Fibroblast of lung (primary cell): ENCODE measurements around the gene ATP5MC2. TPM values are rescaled to one million over a fixed set of nuclear protein-coding genes. Genes with fewer than 3 reads are reported as not detected.
A peak's percentile ranks its signal among the peaks of the same experiment; 100 is the strongest.

Source experiments
- DNase-seq, 2 donors: peaks; one replicate each; pipeline versions ENCODE4 v3.0.0 to v3.0.0-alpha.2; 2010; ENCODE audit warnings: low read depth in 2 of 2
- H2AFZ ChIP-seq: 2 replicates; pipeline ENCODE4 v1.5.1; 2012; ENCODE audit warnings: low read length, control low read depth, inconsistent platforms
- H3K27ac ChIP-seq: 2 replicates; pipeline ENCODE4 v1.5.1; 2011; ENCODE audit warnings: low read length, control low read depth; ENCODE audit not compliant: insufficient read depth
- H3K27me3 ChIP-seq: 2 replicates; pipeline ENCODE4 v1.5.1; 2011; ENCODE audit warnings: mild to moderate bottlenecking, low read length; ENCODE audit not compliant: control insufficient read depth, insufficient read depth
- H3K36me3 ChIP-seq: 2 replicates; pipeline ENCODE4 v1.5.1; 2011; ENCODE audit warnings: low read length; ENCODE audit not compliant: control insufficient read depth, insufficient read depth
- H3K4me1 ChIP-seq: 2 replicates; pipeline ENCODE4 v1.5.1; 2011; ENCODE audit warnings: low read length; ENCODE audit not compliant: control insufficient read depth, insufficient read depth; ENCODE audit errors: extremely low read depth
- H3K4me2 ChIP-seq: 2 replicates; pipeline ENCODE4 v1.5.1; 2011; ENCODE audit warnings: low read length, control low read depth; ENCODE audit not compliant: insufficient read depth; ENCODE audit errors: extremely low read depth
- H3K4me3 ChIP-seq, 4 experiments: fragments of 200-600 bp in 1 of 4; sonication (generic) in 1 of 4; replicated peaks in 1 of 4; 2 replicates each; pipeline ENCODE4 v1.5.1; 2011 to 2016; ENCODE audit warnings: low read length in 4 of 4, low read depth in 3 of 4, mild to moderate bottlenecking in 3 of 4, control low read depth in 2 of 4, inconsistent platforms in 1 of 4, mixed read lengths in 1 of 4; ENCODE audit not compliant: insufficient read depth in 1 of 4; ENCODE audit errors: control extremely low read depth in 1 of 4
- H3K79me2 ChIP-seq: 2 replicates; pipeline ENCODE4 v1.5.1; 2012; ENCODE audit warnings: mild to moderate bottlenecking, low read length, inconsistent platforms; ENCODE audit not compliant: control insufficient read depth, insufficient read depth
- H3K9ac ChIP-seq: 2 replicates; pipeline ENCODE4 v1.5.1; 2011; ENCODE audit warnings: mild to moderate bottlenecking, low read length, control low read depth; ENCODE audit not compliant: insufficient read depth
- H3K9me3 ChIP-seq: 2 replicates; pipeline ENCODE4 v1.5.1; 2012; ENCODE audit warnings: low read depth, low read length; ENCODE audit not compliant: control insufficient read depth, insufficient read depth
- H4K20me1 ChIP-seq: 2 replicates; pipeline ENCODE4 v1.5.1; 2011; ENCODE audit warnings: low read length; ENCODE audit not compliant: control insufficient read depth, insufficient read depth; ENCODE audit errors: extremely low read depth
- CTCF ChIP-seq, 2 donors: IDR thresholded peaks in 1 of 2; conservative IDR thresholded peaks in 1 of 2; 1 replicate in 1 of 2; 2 replicates in 1 of 2; pipeline ENCODE4 v1.5.1; 2011 to 2012; ENCODE audit warnings: low read length in 2 of 2, control low read depth in 1 of 2, inconsistent platforms in 1 of 2, low read depth in 1 of 2, mild to moderate bottlenecking in 1 of 2
- EZH2 ChIP-seq: IDR thresholded peaks from 2 replicates; pipeline ENCODE4 v1.5.1; 2012; ENCODE audit warnings: low read length, control low read depth, mild to moderate bottlenecking; ENCODE audit errors: missing control alignments
- polyA plus RNA-seq, 2 donors: library from polyadenylated mRNA; depleted of rRNA in 1 of 2; stranded (reverse) in 1 of 2; unstranded in 1 of 2; fragments of >200 nt; gene quantifications; 2 replicates each; pipeline ENCODE4 v1.2.1, GENCODE V29; 2011 to 2012; ENCODE audit warnings: missing spikeins in 1 of 2
- total RNA-seq: library from RNA; depleted of rRNA; stranded (reverse); fragments of >200 nt; gene quantifications from 2 replicates; pipeline ENCODE4 v1.2.1, GENCODE V29; 2014

ATP5MC2 gene
- total and polyA plus RNA-seq, 2 donors (not counting 1 experiment from before 2014, with no cell fraction given): 148 to 232 TPM

DNA sequence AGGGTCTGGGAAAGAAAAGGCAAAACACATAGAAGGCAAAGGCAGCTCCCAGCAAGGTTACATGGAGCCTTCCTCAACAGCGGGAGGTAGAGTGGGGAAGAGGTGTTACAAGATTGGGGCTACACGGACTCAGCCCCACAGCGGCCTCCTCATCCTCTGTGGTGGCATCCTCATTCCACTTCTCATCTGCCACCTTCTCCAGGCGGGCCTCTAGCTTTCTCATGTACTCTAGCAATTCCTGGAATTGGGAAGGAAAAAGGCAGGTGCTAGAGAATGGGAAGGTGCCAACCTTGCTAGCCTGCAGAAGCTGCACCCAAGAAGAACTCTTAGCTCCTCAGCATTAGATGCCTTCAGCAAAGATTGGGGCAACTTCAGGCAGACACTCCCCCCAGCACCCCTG, 38.1 kb upstream of the ATP5MC2 start:
- Histone ChIP-seq H3K79me2 (no peaks in the 10 kb centered on the region), H3K9me3 (no peaks in the 10 kb centered on the region), H3K4me2 (no peak overlapping the region), H3K27me3 (no peaks in the 10 kb centered on the region), H3K4me1 (no peaks in the 10 kb centered on the region), H3K9ac (no peak overlapping the region), H3K36me3 (peaks cover 11% of the 10 kb centered on the region), H4K20me1 (no peaks in the 10 kb centered on the region), H2AFZ (no peak overlapping the region), H3K4me3 (no peak overlapping the region), H3K27ac (no peak overlapping the region)
- TF ChIP-seq EZH2 (no peak), CTCF (conservative IDR thresholded peaks at IDR 0.05 in 1 of 2, IDR thresholded peaks at IDR 0.05 in 1 of 2; ENCODE audit: low read depth in 1 of 2, low read length in 2 of 2) (no peak)
- DNase-seq: no peak

DNA sequence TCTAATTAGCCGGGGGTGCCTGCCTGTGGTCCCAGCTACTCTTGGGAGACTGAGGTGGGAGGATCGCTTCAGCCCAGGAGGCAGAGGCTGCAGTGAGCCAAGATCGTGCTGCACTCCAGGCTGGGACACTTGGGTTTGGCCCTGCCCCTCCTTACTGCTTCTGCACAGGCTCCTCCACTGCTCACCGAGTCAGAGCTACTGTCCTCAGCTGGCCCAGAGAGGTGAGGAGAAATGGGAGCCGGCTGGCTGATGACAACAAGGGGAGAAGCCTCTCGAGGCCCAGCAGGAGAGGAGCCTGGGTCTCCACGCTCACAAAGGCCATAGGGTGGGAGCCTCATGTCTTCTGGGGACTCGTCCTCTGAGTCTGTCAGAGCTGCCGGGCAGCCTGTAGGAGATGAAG, 37.6 kb upstream of the ATP5MC2 start:
- Histone ChIP-seq H3K9me3 (no peaks in the 10 kb centered on the region), H3K27me3 (no peaks in the 10 kb centered on the region), H3K27ac (no peak overlapping the region), H3K9ac (no peak overlapping the region), H4K20me1 (no peaks in the 10 kb centered on the region), H3K4me1 (no peaks in the 10 kb centered on the region), H3K4me2 (no peak overlapping the region), H3K4me3 (no peak overlapping the region), H3K79me2 (no peaks in the 10 kb centered on the region), H3K36me3 (peaks cover 11% of the 10 kb centered on the region), H2AFZ (no peak overlapping the region)
- DNase-seq: no peak
- TF ChIP-seq EZH2 (no peak), CTCF (conservative IDR thresholded peaks at IDR 0.05 in 1 of 2, IDR thresholded peaks at IDR 0.05 in 1 of 2; ENCODE audit: low read depth in 1 of 2, low read length in 2 of 2) (no peak)

- H3K79me2 ChIP-seq: no peaks in the 10 kb centered on the region
- no peaks in the 10 kb centered on the region for H3K4me1 ChIP-seq
- DNase-seq: peak in 1 of 2 donors; percentile 32
- H3K4me3 ChIP-seq: no peak overlapping the region
- no peak for TF ChIP-seq EZH2
- TF ChIP-seq CTCF (conservative IDR thresholded peaks at IDR 0.05 in 1 of 2, IDR thresholded peaks at IDR 0.05 in 1 of 2; ENCODE audit: low read depth in 1 of 2, low read length in 2 of 2): no peak
- H3K27me3 ChIP-seq: no peaks in the 10 kb centered on the region
- no peak overlapping the region for H3K4me2 ChIP-seq
- H3K27ac ChIP-seq: no peak overlapping the region
- no peaks in the 10 kb centered on the region for H3K9me3 ChIP-seq
- H2AFZ ChIP-seq: no peak overlapping the region
- no peak overlapping the region for H3K9ac ChIP-seq
- H3K36me3 ChIP-seq: peaks cover 11% of the 10 kb centered on the region
- no peaks in the 10 kb centered on the region for H4K20me1 ChIP-seq
These were observed 36.3 kb upstream of the ATP5MC2 start for GRCh38 chr12:53712059-53712643.
